Measurements from ENCODE around the gene MAST4.

MAST4 gene

DNA sequence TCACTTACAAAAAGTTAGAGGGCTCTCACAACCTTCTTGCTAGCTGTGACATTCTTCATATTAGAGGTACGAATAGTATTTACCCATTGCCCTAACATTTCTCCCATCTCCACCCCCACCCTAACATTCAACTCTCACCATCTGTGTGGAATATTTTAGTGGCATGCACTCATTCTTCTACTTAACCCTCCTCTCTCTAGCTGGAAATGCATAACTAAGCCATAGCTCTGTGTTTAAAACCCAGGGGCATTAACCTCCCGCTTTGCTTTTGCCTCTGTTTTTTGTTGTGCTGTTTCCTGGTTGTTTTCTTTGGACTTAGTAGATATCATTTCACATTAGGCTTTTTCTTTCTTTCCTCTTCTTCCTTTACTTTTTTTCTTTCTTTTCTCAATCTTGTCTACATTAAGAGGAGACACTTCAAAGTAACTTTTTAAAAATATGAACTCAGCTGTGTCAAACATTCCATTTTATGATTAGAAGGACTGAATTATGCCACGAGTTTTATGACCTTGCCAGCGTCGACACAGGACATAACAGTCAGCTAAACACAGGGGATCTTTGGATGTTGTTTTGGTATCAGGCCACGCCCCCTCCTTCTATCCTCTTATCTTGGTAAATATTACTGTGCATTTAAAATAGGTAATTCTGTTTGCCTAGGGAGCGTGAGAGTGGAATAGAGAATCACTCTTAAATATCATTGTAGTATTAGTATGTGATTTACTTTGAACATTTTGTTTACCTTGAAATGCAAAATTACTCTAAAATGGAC lies 364.4 kb downstream of the MAST4 start:
- no peak for DNase-seq (ENCODE audit: low read depth)

DNA sequence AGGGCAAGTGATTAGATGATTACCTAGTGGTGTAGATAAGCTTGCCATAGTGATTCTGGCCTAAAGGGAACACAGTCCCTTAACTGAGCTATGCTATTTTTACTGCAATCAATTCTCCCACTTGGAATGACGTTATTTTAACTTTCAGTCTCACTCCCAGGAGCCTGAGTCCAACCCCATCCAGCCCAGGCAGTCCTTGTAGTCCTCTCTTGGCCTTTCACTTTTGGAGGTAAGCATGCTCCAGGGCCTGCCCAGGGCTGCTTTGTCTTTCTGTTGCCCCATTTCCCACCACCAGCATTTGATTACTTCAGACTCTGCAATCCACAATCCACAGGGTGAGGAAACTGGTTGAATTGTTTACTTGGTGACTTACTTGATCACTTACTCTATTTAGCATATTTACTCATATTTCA lies 367.4 kb downstream of the MAST4 start:
- no peak for DNase-seq (ENCODE audit: low read depth)

DNA sequence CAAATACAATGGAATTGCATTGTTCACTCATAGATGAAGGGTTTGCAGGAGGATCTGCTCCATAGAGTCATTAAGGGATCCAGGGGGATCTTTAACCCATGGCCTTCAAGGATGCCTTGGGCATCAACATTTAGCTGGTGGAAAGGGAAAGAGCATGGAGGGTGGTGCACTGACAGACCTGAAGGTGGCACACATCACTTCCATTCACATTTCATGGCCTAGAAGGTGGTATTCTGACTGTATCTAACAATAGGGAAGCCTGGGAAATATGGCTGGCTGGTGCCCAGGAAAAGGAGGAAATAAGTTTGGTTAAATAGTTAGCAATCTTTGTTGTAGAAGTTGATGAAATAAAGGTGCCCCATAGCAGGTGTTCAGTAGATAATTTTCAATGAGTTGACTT lies 370.2 kb downstream of the MAST4 start:
- DNase-seq (ENCODE audit: low read depth) = no peak

DNA sequence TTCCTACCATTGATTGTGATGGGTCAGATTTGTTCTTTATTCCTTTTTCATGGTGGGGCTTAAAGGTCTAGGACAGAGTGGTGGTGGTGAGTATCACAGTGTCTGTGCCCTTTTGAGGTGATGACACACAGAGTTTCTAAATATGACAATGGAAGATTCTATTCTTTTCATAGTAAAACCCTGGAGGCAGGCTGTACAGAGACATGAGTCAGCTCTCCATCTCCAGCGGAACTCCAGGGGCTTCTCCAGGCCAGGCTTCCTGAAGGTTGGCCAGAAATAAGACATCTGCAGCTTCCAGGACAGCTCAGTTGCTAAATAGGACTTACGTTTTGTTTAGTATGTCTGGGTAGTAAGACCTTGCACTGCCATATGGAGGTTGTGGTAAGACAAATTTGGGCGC lies 370.9 kb downstream of the MAST4 start:
- no peak for DNase-seq (ENCODE audit: low read depth)

DNA sequence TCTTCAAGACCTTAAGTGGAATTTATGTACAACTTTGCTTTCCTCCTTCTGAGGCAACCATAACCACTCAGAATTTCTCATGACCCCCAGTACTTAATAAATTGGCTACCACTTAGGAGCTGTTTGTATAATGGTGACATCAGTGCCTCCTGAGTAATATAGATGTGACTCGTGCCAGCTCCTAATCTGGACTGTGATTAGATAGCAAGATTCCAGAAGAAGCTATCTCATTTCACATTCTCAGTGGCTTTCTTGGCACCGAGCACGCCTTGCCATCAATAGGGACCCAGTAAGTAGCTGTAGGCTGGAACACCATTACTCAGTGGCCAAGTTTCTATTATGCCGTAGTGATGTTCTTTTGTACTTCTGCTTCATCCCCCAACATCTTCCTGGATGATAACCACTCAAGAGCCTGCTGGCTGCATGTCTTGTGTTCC lies 371.7 kb downstream of the MAST4 start:
- no peak for DNase-seq (ENCODE audit: low read depth)

DNA sequence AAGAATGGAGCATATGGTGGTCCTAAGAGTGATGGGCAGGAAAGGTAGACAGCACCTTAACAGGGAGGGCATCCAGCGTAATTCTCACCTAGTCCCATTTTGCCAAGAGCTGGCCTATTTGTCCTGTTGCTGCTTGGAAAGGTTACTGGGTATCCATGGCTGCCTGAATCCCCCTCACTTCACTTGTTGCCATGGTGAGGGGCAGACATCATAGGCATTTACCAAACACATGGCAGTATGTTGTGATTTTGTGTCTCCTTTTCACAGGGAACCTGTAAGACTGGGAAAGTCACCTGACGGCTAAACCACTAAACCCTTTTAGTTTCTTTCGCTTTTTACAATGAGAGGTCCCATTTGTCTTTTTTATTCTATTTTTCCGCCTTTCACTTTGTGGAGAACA lies 373.3 kb downstream of the MAST4 start:
- DNase-seq (ENCODE audit: low read depth) = no peak

DNA sequence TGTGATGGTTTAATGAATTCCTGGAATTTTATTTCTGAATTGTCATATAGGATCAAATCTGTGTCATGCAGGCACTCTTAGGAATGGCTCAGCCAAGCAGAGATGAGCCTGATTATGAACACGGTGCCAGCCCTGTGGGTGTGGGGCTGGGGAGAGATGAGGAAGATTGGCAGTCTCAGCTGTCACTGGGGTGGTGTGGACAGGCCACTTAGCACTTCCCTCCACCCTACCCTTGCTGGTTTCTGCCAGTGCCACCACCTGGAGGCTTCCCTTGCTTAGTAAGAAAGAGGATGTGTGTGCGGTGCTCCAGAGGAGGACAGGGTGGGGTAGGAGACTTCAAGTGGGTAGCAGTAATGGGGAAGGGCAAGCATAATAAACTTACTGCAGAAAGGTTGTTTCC lies 373.8 kb downstream of the MAST4 start:
- no peak for DNase-seq (ENCODE audit: low read depth)

DNA sequence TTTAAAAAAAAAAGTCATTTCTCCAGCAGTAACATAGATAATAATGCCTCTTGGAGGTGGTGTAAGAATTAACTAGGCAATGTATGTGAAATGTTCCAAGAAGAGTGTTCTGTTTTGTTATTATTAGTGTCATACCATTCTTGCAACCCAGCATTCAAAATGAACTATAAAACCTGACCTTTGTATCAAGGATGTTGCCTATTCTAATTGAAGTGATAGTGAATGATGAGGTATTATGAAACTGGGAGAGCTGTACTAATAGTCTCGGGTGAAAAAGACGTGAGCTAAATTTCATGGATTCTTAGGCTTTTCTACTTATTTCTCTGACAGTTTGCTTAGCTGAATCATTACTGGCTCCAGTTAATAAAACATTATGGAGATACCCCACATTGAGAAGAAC lies 375.8 kb downstream of the MAST4 start:
- no peak for DNase-seq (ENCODE audit: low read depth)

DNA sequence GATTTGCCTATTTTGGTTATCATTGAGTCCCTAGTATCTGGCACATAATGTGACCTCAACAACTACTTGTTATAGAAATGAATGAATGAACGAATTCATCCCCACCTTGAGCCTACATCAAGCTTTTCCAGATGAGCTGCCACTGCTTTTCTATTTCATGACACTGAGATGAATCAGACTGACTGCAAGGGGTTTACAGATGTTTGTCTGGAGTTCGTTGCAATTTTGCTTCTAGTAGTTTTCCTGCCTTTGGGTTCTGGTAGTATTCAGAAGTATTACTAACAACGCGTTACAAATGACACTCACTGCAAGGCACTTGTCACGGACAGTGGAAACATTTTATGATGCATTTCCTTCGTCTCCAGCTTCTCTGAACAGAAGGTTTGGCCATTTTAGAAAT lies 378.1 kb downstream of the MAST4 start:
- no peak for DNase-seq (ENCODE audit: low read depth)

DNA sequence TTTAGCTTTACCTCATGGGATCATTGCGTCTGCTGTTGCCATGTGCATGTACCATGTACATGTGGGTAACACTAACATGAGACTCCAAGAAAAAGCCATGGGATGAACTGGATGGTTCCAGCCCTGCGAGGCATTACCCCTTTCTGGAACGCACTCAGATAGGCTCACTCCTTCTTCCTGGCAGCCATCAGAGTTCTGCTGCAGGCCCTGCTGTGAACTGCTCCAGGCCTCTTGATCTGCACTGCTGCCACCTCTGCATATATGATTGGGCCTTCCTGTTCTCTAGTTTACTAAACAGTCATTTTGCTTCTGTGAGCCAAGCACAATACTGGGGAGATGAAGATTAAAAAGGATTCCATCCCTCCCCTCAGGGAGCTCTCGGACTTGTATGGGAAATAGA lies 379.9 kb downstream of the MAST4 start:
- DNase-seq (ENCODE audit: low read depth) = no peak

DNA sequence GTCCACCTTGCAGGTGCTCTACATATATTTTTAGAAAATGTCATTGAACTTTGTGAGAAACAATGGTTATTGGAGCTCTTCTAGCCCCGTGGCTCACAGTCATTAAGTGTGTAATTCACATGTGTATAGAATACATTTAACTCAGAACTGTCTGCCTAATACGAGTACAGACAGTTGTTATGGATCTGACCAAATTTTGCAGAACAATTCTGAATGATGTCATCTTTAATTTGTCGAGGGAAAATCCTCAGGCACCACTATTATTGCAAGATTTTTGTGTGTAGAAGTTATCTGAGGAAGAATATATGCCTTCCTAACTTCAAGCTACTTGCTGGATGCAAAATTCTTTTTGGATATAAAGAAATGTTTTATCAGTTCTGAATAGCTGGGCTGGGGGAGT lies 383.5 kb downstream of the MAST4 start:
- DNase-seq (ENCODE audit: low read depth) = no peak

DNA sequence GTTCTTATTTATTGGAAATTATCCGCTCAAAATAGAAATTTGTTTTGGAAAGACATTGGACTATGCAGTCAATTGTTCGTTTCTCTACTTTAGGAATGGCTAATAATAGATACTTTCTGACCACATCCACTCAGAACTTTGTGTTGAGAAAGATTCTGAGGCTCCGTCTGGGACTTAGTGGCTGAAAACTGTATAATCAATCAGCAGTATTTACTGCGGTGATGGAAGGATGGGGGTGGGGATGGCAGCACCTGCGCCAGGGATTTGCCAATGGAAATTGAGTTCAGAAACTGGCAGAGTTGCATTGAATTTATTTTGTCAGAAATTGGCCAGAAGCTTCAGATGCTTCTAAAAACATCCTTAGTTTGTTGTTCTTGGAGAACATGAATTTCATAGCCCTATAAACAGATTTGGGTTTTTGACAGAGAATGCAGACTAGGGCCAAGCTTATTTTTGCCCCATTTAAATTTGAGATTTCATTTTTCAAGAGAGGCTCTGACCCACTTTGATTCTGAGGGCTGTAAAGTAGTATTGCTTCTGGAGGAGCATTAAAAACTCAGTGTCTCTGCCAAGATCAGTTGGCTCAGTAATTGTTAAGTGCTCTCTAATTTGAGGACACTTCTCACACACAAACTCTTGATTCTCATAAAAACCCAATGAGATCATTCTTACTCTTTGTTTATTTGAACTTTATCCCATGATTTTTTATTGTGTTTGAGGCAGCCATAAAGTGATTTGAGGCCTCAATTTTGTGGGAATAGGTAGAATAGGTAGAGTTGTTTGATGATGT lies 385.3 kb downstream of the MAST4 start:
- DNase-seq (ENCODE audit: low read depth) = no peak

DNA sequence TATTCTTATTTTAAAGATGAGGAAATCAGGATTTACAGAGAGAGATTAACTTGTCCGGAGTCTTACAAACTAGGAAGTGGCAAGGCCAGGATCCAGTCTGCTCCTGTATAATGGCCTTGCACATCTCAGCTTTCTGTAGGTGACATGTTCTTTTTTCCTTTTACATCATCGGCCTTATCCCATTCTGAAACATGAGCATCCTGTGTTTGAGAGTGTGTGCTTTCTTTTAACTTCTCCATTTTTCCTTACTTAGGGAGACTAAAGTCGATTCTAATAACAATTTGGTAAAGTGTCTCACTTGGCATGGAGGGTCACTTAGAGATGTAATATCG lies 385.8 kb downstream of the MAST4 start:
- no peak for DNase-seq (ENCODE audit: low read depth)

DNA sequence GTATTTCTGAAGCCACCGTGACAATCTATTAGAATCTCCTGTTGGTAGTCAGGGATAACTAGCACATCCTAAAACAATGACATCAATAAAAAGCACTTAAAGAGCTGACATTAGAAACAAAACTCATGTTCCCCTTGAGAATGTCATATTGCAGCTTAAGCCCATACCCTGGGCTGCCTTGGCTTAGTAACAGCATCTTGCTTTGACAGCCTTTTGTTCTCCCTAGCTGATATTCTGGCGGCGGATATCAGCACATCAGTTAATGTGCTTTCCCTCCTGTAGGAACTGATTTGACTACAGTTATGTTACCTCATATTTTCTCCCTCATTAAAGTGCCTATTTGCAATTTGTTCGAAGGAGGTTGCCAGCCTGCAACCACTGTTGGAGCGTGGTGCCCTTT lies 386.3 kb downstream of the MAST4 start:
- no peak for DNase-seq (ENCODE audit: low read depth)

DNA sequence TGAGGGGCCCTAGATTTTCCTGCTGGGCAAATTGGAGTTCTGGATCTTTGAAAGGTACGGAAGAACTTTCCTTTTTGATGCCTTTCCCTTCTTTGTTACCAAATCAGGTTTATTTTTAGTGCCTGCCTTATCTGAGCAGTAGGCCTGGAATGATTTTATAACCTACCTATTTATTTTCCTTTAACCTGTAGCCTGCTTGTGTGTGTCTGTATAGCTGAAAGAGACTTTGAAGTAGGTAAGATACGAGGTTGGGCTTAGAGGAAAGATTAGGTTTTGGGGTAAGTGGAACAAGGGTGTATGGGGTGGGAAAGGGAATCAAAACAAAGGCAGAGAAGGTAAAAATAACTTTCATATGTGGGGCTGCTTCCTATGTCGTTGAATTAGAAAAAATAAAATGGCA lies 389.2 kb downstream of the MAST4 start:
- no peak for DNase-seq (ENCODE audit: low read depth)

DNA sequence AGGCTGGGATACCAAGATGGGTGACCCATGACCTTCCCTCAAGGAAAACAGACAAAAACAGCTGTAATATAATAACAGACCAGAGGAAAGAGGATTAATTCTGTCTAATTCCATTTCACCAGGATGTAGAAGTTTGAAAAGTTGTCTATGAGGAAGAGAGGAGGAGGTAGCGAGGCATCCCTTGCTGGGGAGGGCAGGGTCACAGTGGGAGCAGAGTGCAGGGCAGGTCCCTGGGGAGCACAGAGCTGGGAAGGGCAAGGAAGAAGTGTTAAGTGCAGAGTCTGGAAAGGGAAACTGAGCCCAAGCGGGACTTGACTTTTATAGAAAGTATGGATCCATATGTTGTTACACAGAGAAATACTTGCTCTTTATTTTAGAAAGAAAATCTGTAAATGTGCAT lies 389.8 kb downstream of the MAST4 start:
- no peak for DNase-seq (ENCODE audit: low read depth)

DNA sequence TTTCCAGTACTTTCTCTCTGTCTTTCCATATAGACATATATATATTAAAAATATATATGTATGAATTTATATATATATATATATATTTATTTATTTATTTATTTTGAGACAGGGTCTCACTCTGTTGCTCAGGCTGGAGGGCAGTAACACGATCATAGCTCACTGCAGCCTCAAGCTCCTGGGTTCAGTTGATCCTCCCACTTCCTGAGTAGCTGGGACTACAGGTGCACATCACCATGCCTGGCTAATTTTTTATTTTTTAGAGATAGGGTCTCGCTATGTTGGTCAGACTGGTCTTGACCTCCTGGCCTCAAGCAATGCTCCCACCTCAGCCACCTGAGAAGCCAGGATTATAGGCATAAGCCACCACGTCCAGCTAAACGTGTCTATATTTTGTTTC lies 390.3 kb downstream of the MAST4 start:
- DNase-seq (ENCODE audit: low read depth) = no peak

DNA sequence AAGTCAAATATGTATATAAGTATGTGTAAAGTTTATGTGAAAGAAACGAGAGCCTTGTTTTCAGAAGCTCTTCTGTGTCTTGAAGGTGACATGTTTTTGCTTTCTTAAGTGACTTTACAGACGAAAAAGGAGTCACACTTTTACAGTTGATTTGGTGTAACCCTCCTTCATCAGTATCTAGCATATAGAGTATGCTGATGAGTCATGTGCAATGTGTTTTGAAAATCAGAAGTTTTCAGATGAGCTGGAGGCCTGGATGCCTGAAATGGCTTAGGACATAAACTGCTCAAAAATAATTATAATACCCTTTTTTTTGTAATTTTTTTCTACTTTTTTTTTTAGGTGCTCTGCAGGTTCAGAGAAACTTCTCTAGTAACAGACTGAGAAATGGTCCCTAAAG lies 390.9 kb downstream of the MAST4 start:
- no peak for DNase-seq (ENCODE audit: low read depth)

DNA sequence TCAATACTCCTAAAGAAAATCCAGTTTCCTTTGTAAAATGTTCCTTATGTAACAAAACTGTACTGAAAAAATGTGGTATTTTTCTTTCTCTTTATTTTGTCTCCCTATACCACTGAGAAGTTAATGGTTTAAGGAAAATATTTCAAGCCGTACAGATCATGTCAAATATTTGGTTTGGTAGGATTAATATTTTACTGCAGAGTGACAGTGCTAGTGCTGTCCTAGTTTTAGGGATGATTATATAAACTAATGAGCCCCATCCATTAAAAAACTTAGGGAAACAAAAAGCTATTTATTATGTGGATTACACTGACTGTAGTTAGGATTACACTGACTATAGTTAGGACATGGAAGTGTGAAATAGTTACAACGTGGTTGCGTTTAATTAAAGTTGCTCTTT lies 391.3 kb downstream of the MAST4 start:
- DNase-seq (ENCODE audit: low read depth) = no peak

DNA sequence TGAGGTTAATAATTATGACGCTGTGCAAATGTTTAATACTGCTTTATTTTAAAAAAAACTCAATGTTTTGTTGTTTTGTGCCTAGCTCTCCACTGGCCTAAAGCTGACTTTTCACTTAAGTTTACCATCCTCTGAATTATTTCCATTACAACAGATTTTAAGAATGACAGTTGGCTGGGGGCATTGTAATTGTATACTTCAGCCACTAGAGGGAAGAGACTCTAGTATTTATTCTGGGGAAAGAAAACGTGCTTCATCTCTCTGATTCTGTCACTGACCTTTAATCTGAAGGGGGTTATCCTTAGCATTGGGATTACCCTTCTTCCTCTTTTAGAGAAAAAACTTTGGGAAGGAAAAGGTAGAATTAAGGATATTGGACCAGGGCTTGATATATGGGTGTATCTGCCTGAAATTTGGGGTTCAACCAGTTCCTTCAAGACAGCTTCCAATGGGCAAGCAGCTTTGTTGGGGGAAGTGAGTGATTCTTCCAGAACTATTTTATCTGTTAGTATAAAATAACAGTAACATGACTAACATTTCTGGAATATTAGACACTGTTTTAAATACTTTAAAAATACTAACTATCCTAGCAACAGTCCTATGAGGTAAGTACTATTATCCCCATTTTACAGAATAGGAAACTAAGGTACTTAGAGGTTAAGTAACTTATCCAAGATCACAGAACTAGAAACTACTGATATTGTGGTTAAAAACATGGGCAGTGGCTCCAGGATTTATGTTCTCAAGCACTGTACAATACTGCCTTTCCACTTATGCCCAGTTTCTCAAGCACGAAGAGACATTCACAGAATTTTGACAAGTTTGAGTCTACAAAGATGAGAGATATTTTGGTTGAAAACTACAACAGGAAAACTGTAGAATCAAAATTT lies 392.0 kb downstream of the MAST4 start:
- no peak for DNase-seq (ENCODE audit: low read depth)

DNA sequence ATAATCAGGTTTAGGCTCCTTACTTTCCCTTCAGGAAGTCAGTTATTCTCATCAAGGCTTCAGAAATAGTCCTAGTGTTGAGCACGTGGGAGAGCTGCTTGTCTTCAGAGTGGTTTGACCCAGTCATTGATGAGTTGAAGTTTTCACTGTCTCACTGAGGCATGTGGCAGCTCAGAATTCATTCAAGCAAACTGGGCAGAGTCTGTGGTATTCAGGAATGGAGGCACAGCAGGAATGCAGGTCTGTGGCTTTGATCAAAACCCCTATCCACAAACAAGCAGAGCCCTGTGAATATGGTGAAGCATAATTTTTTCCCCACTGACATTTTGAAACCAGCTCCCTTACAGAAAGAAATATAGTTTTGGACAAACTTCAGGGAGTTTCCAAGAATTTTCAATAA lies 393.1 kb downstream of the MAST4 start:
- DNase-seq (ENCODE audit: low read depth) = no peak

DNA sequence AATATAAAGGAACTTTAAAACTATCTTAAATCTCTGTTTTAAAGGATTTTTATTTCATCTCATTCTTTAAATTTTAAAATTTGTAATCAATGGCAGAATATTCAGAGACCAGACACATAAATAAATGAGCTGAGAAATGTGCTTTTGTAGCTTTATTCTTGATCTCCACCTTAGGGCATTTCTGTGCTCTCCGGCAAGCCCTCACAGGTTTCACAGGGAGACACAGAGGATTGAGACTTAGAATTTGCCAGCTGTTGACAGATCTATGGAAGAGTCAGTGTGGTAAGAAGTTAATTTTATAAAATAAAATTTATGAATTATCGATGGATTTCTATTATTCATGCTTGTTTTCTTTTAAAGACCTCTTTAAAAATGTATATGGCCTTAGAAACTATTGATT lies 393.6 kb downstream of the MAST4 start:
- no peak for DNase-seq (ENCODE audit: low read depth)

DNA sequence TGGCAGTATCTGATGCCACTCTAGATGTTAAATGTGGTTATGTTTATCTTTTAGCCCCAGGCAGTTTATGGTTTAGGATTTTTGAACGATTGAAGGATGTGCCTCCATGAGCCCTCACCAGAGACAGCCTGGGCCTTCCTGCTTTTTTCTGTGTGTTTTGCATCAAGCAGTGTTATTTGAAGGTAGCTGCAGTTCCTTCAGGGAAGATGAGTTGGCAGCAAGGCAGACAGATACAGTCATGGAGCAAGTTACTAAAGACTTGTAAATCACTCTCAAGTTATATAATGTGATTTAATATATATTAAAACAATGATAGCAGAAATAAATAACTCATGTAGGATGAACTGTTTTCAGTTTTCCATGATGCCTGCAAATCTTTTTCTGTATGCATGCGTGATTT lies 395.6 kb downstream of the MAST4 start:
- no peak for DNase-seq (ENCODE audit: low read depth)
